GM19397 (cell line): ENCODE measurements around the gene SMIM35.

Source experiments
- ATAC-seq: cut with Tn5 transposase; IDR thresholded peaks from one replicate; pipeline ENCODE4 v1.9.1; 2021; ENCODE audit warnings: mild to moderate bottlenecking, moderate library complexity; ENCODE audit not compliant: unreplicated experiment

The SMIM35 gene

GRCh38 chr11:118007040-118007439 lies 79.7 kb downstream of the SMIM35 start:
- no peak for ATAC-seq

GRCh38 chr11:118006153-118006534 lies 80.6 kb downstream of the SMIM35 start:
- no peak for ATAC-seq

- ATAC-seq: no peak
Observed at GRCh38 chr11:118005224-118006152, 81.3 kb downstream of the SMIM35 start.

GRCh38 chr11:118004543-118005223 lies 82.1 kb downstream of the SMIM35 start:
- no peak for ATAC-seq

- ATAC-seq: no peak
Observed at GRCh38 chr11:118003456-118003855, 83.3 kb downstream of the SMIM35 start.

GRCh38 chr11:118002541-118003423 lies 84.0 kb downstream of the SMIM35 start:
- no peak for ATAC-seq

- no peak for ATAC-seq
Observed at GRCh38 chr11:118002010-118002540, 84.7 kb downstream of the SMIM35 start.

GRCh38 chr11:118001494-118001971 lies 85.2 kb downstream of the SMIM35 start:
- no peak for ATAC-seq

- ATAC-seq: no peak
Observed at GRCh38 chr11:118000850-118001228, 85.9 kb downstream of the SMIM35 start.

GRCh38 chr11:118000067-118000849 lies 86.5 kb downstream of the SMIM35 start:
- ATAC-seq: no peak

- no peak for ATAC-seq
Observed at GRCh38 chr11:117999354-117999993, 87.3 kb downstream of the SMIM35 start.

GRCh38 chr11:117998664-117999353 lies 88.0 kb downstream of the SMIM35 start:
- no peak for ATAC-seq

- peak; percentile 49 for ATAC-seq
Observed at GRCh38 chr11:117997823-117998579, 88.8 kb downstream of the SMIM35 start.

- no peak for ATAC-seq
Observed at GRCh38 chr11:117997406-117997805, 89.4 kb downstream of the SMIM35 start.

- no peak for ATAC-seq
Observed at GRCh38 chr11:117996058-117996457, 90.7 kb downstream of the SMIM35 start.

GRCh38 chr11:117995472-117995871 lies 91.3 kb downstream of the SMIM35 start:
- no peak for ATAC-seq

- ATAC-seq: no peak
Observed at GRCh38 chr11:117993988-117994745, 92.6 kb downstream of the SMIM35 start.
